T-helper 9 cell (primary cell): ENCODE measurements around the gene CHD5.
A peak's percentile ranks its signal among the peaks of the same experiment; 100 is the strongest.

Experiments
- DNase-seq: peaks from one replicate; pipeline ENCODE4 v3.0.0-alpha.2; 2020

The CHD5 gene

DNA sequence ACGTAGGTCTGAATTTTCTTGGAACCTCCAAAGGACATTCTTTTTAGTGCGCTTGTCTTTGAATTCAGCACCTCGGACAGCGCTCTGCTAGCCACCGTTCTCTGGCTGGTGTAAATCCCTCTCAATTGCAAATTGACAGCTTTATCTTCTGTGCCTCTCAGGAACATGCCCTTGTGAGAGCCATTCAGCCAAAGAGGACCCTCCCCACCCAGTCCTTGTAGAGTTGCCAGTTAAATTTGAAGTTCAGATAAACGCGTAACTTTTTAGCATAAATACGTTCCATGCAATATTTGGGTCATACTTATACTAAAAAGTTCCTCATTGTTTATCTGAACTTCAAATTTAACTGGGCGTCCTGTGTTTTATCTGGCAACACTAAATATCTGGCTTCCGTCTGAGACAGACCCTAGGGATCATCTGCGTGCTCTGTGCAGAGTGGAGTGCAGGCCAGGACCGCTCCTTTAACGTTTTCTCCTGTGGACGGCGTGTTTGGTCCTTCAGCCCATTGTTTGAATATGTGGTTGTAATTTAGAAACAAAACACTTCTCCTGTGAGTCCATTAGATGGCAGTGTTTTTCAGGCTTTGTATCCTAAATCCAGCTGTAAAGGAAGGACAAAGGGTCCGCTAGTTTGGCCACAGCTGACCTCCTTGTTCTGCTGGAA, 127.4 kb downstream of the CHD5 start:
- DNase-seq: peak; percentile 51
